ENCODE measurements around the gene RAB5A. TPM values are rescaled to one million over a fixed set of nuclear protein-coding genes. Genes with fewer than 3 reads are reported as not detected.
"Not testable (repeated sequence)": the region's sequence is repeated elsewhere in the genome, so short reads cannot be mapped to it uniquely, and the experiment has no call there.

Gene RAB5A
- total RNA-seq, result 40.7 and 55.7 TPM in 2 replicates
- polyA plus RNA-seq, result 56.1 and 62.4 TPM in 2 replicates

GRCh38 chr3:19946832-19947548 is at the start of gene RAB5A:
Gene RAB5A (plus strand): TSS chr3:19947097. CDS start chr3:19950899, 3,802 bp downstream.
- no peak for TF ChIP-seq CTCF (IDR thresholded peaks at IDR 0.05; ENCODE audit: low read depth, low read length)

GRCh38 chr3:19898721-19899120 is 48.2 kb upstream of the RAB5A start:
- H3K4me1 ChIP-seq (ENCODE audit: low read depth), result no peaks in the 10 kb centered on the region
- TF ChIP-seq CTCF (IDR thresholded peaks at IDR 0.05; ENCODE audit: low read depth, low read length), result no peak
- no peaks in the 10 kb centered on the region for H3K9me3 ChIP-seq (ENCODE audit: low read depth)
- H3K27me3 ChIP-seq, result no peaks in the 10 kb centered on the region
- peak in 1 of 2 donors; percentile 17 for DNase-seq (ENCODE audit: low read depth in 1 of 2, low spot score in 1 of 2)
- no peak overlapping the region for H3K27ac ChIP-seq
- H3K4me3 ChIP-seq, result no peak overlapping the region
- H3K36me3 ChIP-seq, result no peaks in the 10 kb centered on the region

More at GRCh38 chr3:19946832-19947548, at the start of gene RAB5A:
- no peaks in the 10 kb centered on the region for H3K27me3 ChIP-seq
- H3K4me3 ChIP-seq, result peak within 1 kb of the TSS; percentile 91
- H3K9me3 ChIP-seq (ENCODE audit: low read depth), result no peaks in the 10 kb centered on the region
- peak within 1 kb of the TSS; percentile 94 for H3K27ac ChIP-seq
- peak; percentile 97 to 99 for DNase-seq (ENCODE audit: low read depth in 1 of 2, low spot score in 1 of 2)
- H3K36me3 ChIP-seq, result no peaks in the 10 kb centered on the region
- H3K4me1 ChIP-seq (ENCODE audit: low read depth), result peaks cover 12% of the 10 kb centered on the region

- H3K27me3 ChIP-seq, result no peaks in the 10 kb centered on the region
- H3K9me3 ChIP-seq (ENCODE audit: low read depth), result no peaks in the 10 kb centered on the region
- H3K36me3 ChIP-seq, result no peaks in the 10 kb centered on the region
- H3K27ac ChIP-seq, result no peak overlapping the region
- no peak overlapping the region for H3K4me3 ChIP-seq
- H3K4me1 ChIP-seq (ENCODE audit: low read depth), result no peaks in the 10 kb centered on the region
- no peak for TF ChIP-seq CTCF (IDR thresholded peaks at IDR 0.05; ENCODE audit: low read depth, low read length)
- no peak for DNase-seq (ENCODE audit: low read depth in 1 of 2, low spot score in 1 of 2)
Observed at GRCh38 chr3:19899264-19899663, 47.6 kb upstream of the RAB5A start.

- not testable (repeated sequence) for H3K9me3 ChIP-seq (ENCODE audit: low read depth); DNase-seq (ENCODE audit: low read depth in 1 of 2, low spot score in 1 of 2); H3K4me1 ChIP-seq (ENCODE audit: low read depth)
Observed at GRCh38 chr3:19899833-19900232, 47.1 kb upstream of the RAB5A start.

GRCh38 chr3:19901337-19901736 is 45.6 kb upstream of the RAB5A start:
- Histone ChIP-seq H3K9me3 (ENCODE audit: low read depth) (no peaks in the 10 kb centered on the region), H3K4me1 (ENCODE audit: low read depth) (no peaks in the 10 kb centered on the region), H3K27ac (no peak overlapping the region), H3K27me3 (no peaks in the 10 kb centered on the region), H3K36me3 (no peaks in the 10 kb centered on the region), H3K4me3 (no peak overlapping the region)
- peak in 1 of 2 donors; percentile 33 for DNase-seq (ENCODE audit: low read depth in 1 of 2, low spot score in 1 of 2)
- TF ChIP-seq CTCF (IDR thresholded peaks at IDR 0.05; ENCODE audit: low read depth, low read length), result peak; percentile 10

More at GRCh38 chr3:19899833-19900232, 47.1 kb upstream of the RAB5A start:
- H3K36me3 ChIP-seq, H3K27me3 ChIP-seq, H3K4me3 ChIP-seq, H3K27ac ChIP-seq: not testable (repeated sequence)

- H3K9me3 ChIP-seq (ENCODE audit: low read depth), result no peaks in the 10 kb centered on the region
- H3K27me3 ChIP-seq, result no peaks in the 10 kb centered on the region
- H3K36me3 ChIP-seq, result no peaks in the 10 kb centered on the region
- H3K4me3 ChIP-seq, result no peak overlapping the region
- no peak overlapping the region for H3K27ac ChIP-seq
- no peaks in the 10 kb centered on the region for H3K4me1 ChIP-seq (ENCODE audit: low read depth)
- peak in 1 of 2 donors; percentile 55 for DNase-seq (ENCODE audit: low read depth in 1 of 2, low spot score in 1 of 2)
- no peak for TF ChIP-seq CTCF (IDR thresholded peaks at IDR 0.05; ENCODE audit: low read depth, low read length)
Observed at GRCh38 chr3:19901918-19902317, 45.0 kb upstream of the RAB5A start.

Data from cardiac muscle cell (in vitro differentiated cells and primary cell).